ENCODE measurements around the gene DUOX1. TPM values are rescaled to one million over a fixed set of nuclear protein-coding genes. Genes with fewer than 3 reads are reported as not detected.

Gene DUOX1
- total RNA-seq, 1 donor from 2014 or later = not detected

GRCh38 chr15:45182996-45183395 is 53.2 kb downstream of the DUOX1 start:
- H3K4me1 Mint-ChIP-seq = peaks cover 54% of the 10 kb centered on the region
- TF ChIP-seq CTCF (conservative IDR thresholded peaks at IDR 0.05) = no peak
- peaks cover 2% of the 10 kb centered on the region for H3K9me3 Mint-ChIP-seq
- DNase-seq (ENCODE audit: low read depth, low spot score) = no peak
- no peak overlapping the region for H3K4me3 Mint-ChIP-seq
- H3K27me3 Mint-ChIP-seq (ENCODE audit: low read depth) = no peaks in the 10 kb centered on the region
- peaks cover 11% of the 10 kb centered on the region for H3K36me3 Mint-ChIP-seq (ENCODE audit: low read depth)
- no peak overlapping the region for H3K27ac Mint-ChIP-seq (ENCODE audit: unreplicated experiment)

- Mint-ChIP-seq H3K27me3 (ENCODE audit: low read depth) (peaks cover 3% of the 10 kb centered on the region), H3K4me1 (peaks cover 59% of the 10 kb centered on the region), H3K27ac (ENCODE audit: unreplicated experiment) (no peak overlapping the region), H3K4me3 (peak overlapping the region; percentile 71), H3K36me3 (ENCODE audit: low read depth) (peaks cover 11% of the 10 kb centered on the region), H3K9me3 (peaks cover 2% of the 10 kb centered on the region)
- TF ChIP-seq CTCF (conservative IDR thresholded peaks at IDR 0.05) = no peak
- no peak for DNase-seq (ENCODE audit: low read depth, low spot score)
Observed at GRCh38 chr15:45183511-45183910, 53.7 kb downstream of the DUOX1 start.

- Mint-ChIP-seq H3K4me1 (peaks cover 62% of the 10 kb centered on the region), H3K27ac (ENCODE audit: unreplicated experiment) (peak overlapping the region; percentile 43), H3K9me3 (peaks cover 2% of the 10 kb centered on the region), H3K36me3 (ENCODE audit: low read depth) (peaks cover 11% of the 10 kb centered on the region), H3K27me3 (ENCODE audit: low read depth) (peaks cover 4% of the 10 kb centered on the region), H3K4me3 (peak overlapping the region; percentile 96)
- no peak for TF ChIP-seq CTCF (conservative IDR thresholded peaks at IDR 0.05)
- DNase-seq (ENCODE audit: low read depth, low spot score) = no peak
Observed at GRCh38 chr15:45184562-45185041, 54.8 kb downstream of the DUOX1 start.

- Mint-ChIP-seq H3K27ac (ENCODE audit: unreplicated experiment) (no peak overlapping the region), H3K4me3 (peak overlapping the region; percentile 96), H3K9me3 (peaks cover 2% of the 10 kb centered on the region), H3K4me1 (peaks cover 62% of the 10 kb centered on the region), H3K27me3 (ENCODE audit: low read depth) (peaks cover 4% of the 10 kb centered on the region), H3K36me3 (ENCODE audit: low read depth) (peaks cover 7% of the 10 kb centered on the region)
- no peak for TF ChIP-seq CTCF (conservative IDR thresholded peaks at IDR 0.05)
- no peak for DNase-seq (ENCODE audit: low read depth, low spot score)
Observed at GRCh38 chr15:45185069-45185779, 55.4 kb downstream of the DUOX1 start.

GRCh38 chr15:45185903-45186770 is 56.3 kb downstream of the DUOX1 start:
- DNase-seq (ENCODE audit: low read depth, low spot score) = no peak
- peak overlapping the region; percentile 96 for H3K4me3 Mint-ChIP-seq
- peaks cover 4% of the 10 kb centered on the region for H3K36me3 Mint-ChIP-seq (ENCODE audit: low read depth)
- no peak for TF ChIP-seq CTCF (conservative IDR thresholded peaks at IDR 0.05)
- H3K9me3 Mint-ChIP-seq = peaks cover 2% of the 10 kb centered on the region
- H3K27me3 Mint-ChIP-seq (ENCODE audit: low read depth) = peaks cover 4% of the 10 kb centered on the region
- H3K27ac Mint-ChIP-seq (ENCODE audit: unreplicated experiment) = peak overlapping the region; percentile 85
- H3K4me1 Mint-ChIP-seq = peaks cover 62% of the 10 kb centered on the region
